ENCODE results near the gene ATAT1.
"Not testable (repeated sequence)": the region's sequence is repeated elsewhere in the genome, so short reads cannot be mapped to it uniquely, and the experiment has no call there.

Gene ATAT1

GRCh38 chr6:30626484-30627366 is at the start of gene ATAT1:
ATAT1 (plus strand) TSS chr6:30626874.
- peaks cover 86% of the 10 kb centered on the region for H3K36me3 Mint-ChIP-seq (ENCODE audit: low read depth)
- peak within 1 kb of the TSS; percentile 87 for H3K4me3 Mint-ChIP-seq
- H3K9me3 Mint-ChIP-seq: no peaks in the 10 kb centered on the region
- peak within 1 kb of the TSS; percentile 94 for H3K27ac Mint-ChIP-seq
- H3K27me3 Mint-ChIP-seq: no peaks in the 10 kb centered on the region
- peaks cover 29% of the 10 kb centered on the region for H3K4me1 Mint-ChIP-seq (ENCODE audit: low read depth)
- peak; percentile 92 for DNase-seq

- Mint-ChIP-seq H3K9me3 (no peaks in the 10 kb centered on the region), H3K4me1 (ENCODE audit: low read depth) (peaks cover 44% of the 10 kb centered on the region), H3K4me3 (no peak overlapping the region), H3K27me3 (no peaks in the 10 kb centered on the region), H3K27ac (peak overlapping the region; percentile 72), H3K36me3 (ENCODE audit: low read depth) (peaks cover 93% of the 10 kb centered on the region)
- no peak for DNase-seq
These were observed 48.6 kb upstream of the ATAT1 start for GRCh38 chr6:30578051-30578450.

GRCh38 chr6:30583921-30584320 is 42.8 kb upstream of the ATAT1 start:
- no peak for DNase-seq
- Mint-ChIP-seq H3K27ac (no peak overlapping the region), H3K4me3 (no peak overlapping the region), H3K36me3 (ENCODE audit: low read depth) (peaks cover 97% of the 10 kb centered on the region), H3K9me3 (no peaks in the 10 kb centered on the region), H3K4me1 (ENCODE audit: low read depth) (no peaks in the 10 kb centered on the region), H3K27me3 (no peaks in the 10 kb centered on the region)

GRCh38 chr6:30589754-30590358 is 36.8 kb upstream of the ATAT1 start:
- Mint-ChIP-seq H3K4me1 (ENCODE audit: low read depth) (peaks cover 8% of the 10 kb centered on the region), H3K27ac (peak overlapping the region; percentile 78), H3K9me3 (no peaks in the 10 kb centered on the region), H3K27me3 (no peaks in the 10 kb centered on the region), H3K4me3 (no peak overlapping the region), H3K36me3 (ENCODE audit: low read depth) (peaks cover 99% of the 10 kb centered on the region)
- no peak for DNase-seq

GRCh38 chr6:30590509-30590908 is 36.2 kb upstream of the ATAT1 start:
- Mint-ChIP-seq H3K4me3 (no peak overlapping the region), H3K27me3 (no peaks in the 10 kb centered on the region), H3K4me1 (ENCODE audit: low read depth) (peaks cover 10% of the 10 kb centered on the region), H3K27ac (peak overlapping the region; percentile 78), H3K36me3 (ENCODE audit: low read depth) (peaks cover 99% of the 10 kb centered on the region), H3K9me3 (no peaks in the 10 kb centered on the region)
- no peak for DNase-seq

GRCh38 chr6:30591008-30591407 is 35.7 kb upstream of the ATAT1 start:
- Mint-ChIP-seq H3K9me3 (no peaks in the 10 kb centered on the region), H3K4me3 (no peak overlapping the region), H3K4me1 (ENCODE audit: low read depth) (peaks cover 10% of the 10 kb centered on the region), H3K27ac (peak overlapping the region; percentile 78), H3K27me3 (no peaks in the 10 kb centered on the region), H3K36me3 (ENCODE audit: low read depth) (peaks cover 96% of the 10 kb centered on the region)
- no peak for DNase-seq

GRCh38 chr6:30592287-30592686 is 34.4 kb upstream of the ATAT1 start:
- no peaks in the 10 kb centered on the region for H3K9me3 Mint-ChIP-seq
- H3K4me1 Mint-ChIP-seq (ENCODE audit: low read depth): peaks cover 14% of the 10 kb centered on the region
- H3K36me3 Mint-ChIP-seq (ENCODE audit: low read depth): peaks cover 91% of the 10 kb centered on the region
- H3K4me3 Mint-ChIP-seq: no peak overlapping the region
- DNase-seq: no peak
- peak overlapping the region; percentile 0 for H3K27ac Mint-ChIP-seq
- no peaks in the 10 kb centered on the region for H3K27me3 Mint-ChIP-seq

GRCh38 chr6:30597315-30598144 is 29.1 kb upstream of the ATAT1 start:
- Mint-ChIP-seq H3K36me3 (ENCODE audit: low read depth) (peaks cover 86% of the 10 kb centered on the region), H3K27ac (peak overlapping the region; percentile 68), H3K4me1 (ENCODE audit: low read depth) (peaks cover 11% of the 10 kb centered on the region)
- not testable (repeated sequence) for H3K9me3 Mint-ChIP-seq, H3K4me3 Mint-ChIP-seq, H3K27me3 Mint-ChIP-seq
- DNase-seq: peak; percentile 81

GRCh38 chr6:30598912-30599624 is 27.6 kb upstream of the ATAT1 start:
- H3K27me3 Mint-ChIP-seq: no peaks in the 10 kb centered on the region
- peaks cover 20% of the 10 kb centered on the region for H3K4me1 Mint-ChIP-seq (ENCODE audit: low read depth)
- H3K9me3 Mint-ChIP-seq: no peaks in the 10 kb centered on the region
- peak overlapping the region; percentile 67 for H3K27ac Mint-ChIP-seq
- no peak overlapping the region for H3K4me3 Mint-ChIP-seq
- no peak for DNase-seq
- peaks cover 88% of the 10 kb centered on the region for H3K36me3 Mint-ChIP-seq (ENCODE audit: low read depth)

GRCh38 chr6:30599625-30600324 is 26.9 kb upstream of the ATAT1 start:
- DNase-seq: no peak
- peaks cover 88% of the 10 kb centered on the region for H3K36me3 Mint-ChIP-seq (ENCODE audit: low read depth)
- peak overlapping the region; percentile 57 for H3K27ac Mint-ChIP-seq
- H3K9me3 Mint-ChIP-seq: no peaks in the 10 kb centered on the region
- H3K27me3 Mint-ChIP-seq: no peaks in the 10 kb centered on the region
- H3K4me3 Mint-ChIP-seq: no peak overlapping the region
- H3K4me1 Mint-ChIP-seq (ENCODE audit: low read depth): peaks cover 23% of the 10 kb centered on the region

GRCh38 chr6:30600451-30600961 is 26.2 kb upstream of the ATAT1 start:
- no peaks in the 10 kb centered on the region for H3K27me3 Mint-ChIP-seq
- peaks cover 21% of the 10 kb centered on the region for H3K4me1 Mint-ChIP-seq (ENCODE audit: low read depth)
- H3K27ac Mint-ChIP-seq: peak overlapping the region; percentile 57
- H3K4me3 Mint-ChIP-seq: no peak overlapping the region
- H3K9me3 Mint-ChIP-seq: no peaks in the 10 kb centered on the region
- H3K36me3 Mint-ChIP-seq (ENCODE audit: low read depth): peaks cover 88% of the 10 kb centered on the region
- DNase-seq: no peak

GRCh38 chr6:30601436-30601814 is 25.2 kb upstream of the ATAT1 start:
- Mint-ChIP-seq H3K27ac (peak overlapping the region; percentile 78), H3K4me1 (ENCODE audit: low read depth) (peaks cover 27% of the 10 kb centered on the region), H3K4me3 (no peak overlapping the region), H3K36me3 (ENCODE audit: low read depth) (peaks cover 95% of the 10 kb centered on the region), H3K9me3 (no peaks in the 10 kb centered on the region), H3K27me3 (no peaks in the 10 kb centered on the region)
- DNase-seq: no peak

- peak overlapping the region; percentile 78 for H3K27ac Mint-ChIP-seq
- H3K27me3 Mint-ChIP-seq: no peaks in the 10 kb centered on the region
- peaks cover 95% of the 10 kb centered on the region for H3K36me3 Mint-ChIP-seq (ENCODE audit: low read depth)
- no peak for DNase-seq
- H3K4me3 Mint-ChIP-seq: no peak overlapping the region
- H3K9me3 Mint-ChIP-seq: no peaks in the 10 kb centered on the region
- H3K4me1 Mint-ChIP-seq (ENCODE audit: low read depth): peaks cover 29% of the 10 kb centered on the region
These were observed 24.6 kb upstream of the ATAT1 start for GRCh38 chr6:30601815-30602641.

All from activated T-cell treated with anti-CD3 and anti-CD28 coated beads, Interleukin-2, amount 50 U/mL, for 24 hours (primary cell).